Astrocyte (in vitro differentiated cells and primary cell): ENCODE measurements around the gene CISD3.

Experiments used
- CTCF ChIP-seq: IDR thresholded peaks from 2 replicates; pipeline ENCODE4 v1.5.1; 2011; ENCODE audit warnings: low read depth, mild to moderate bottlenecking, inconsistent platforms, low read length, moderate library complexity; ENCODE audit not compliant: insufficient read depth
- EZH2 ChIP-seq: IDR thresholded peaks from 2 replicates; pipeline ENCODE4 v1.6.1; 2012; ENCODE audit warnings: mild to moderate bottlenecking, low read length, inconsistent platforms; ENCODE audit not compliant: insufficient read depth

- no peak for TF ChIP-seq CTCF
- no peak for TF ChIP-seq EZH2
Observed at GRCh38 chr17:38687286-38687685, 42.9 kb upstream of the CISD3 start.
